IPS-15b (cell line): Measurements from ENCODE around the gene CLDN4.
"Not testable (repeated sequence)": the region's sequence is repeated elsewhere in the genome, so short reads cannot be mapped to it uniquely, and the experiment has no call there.

Experiments used
- H3K27me3 ChIP-seq: one replicate; pipeline ENCODE4 v1.6.1; 2013; ENCODE audit warnings: low read length; ENCODE audit not compliant: control insufficient read depth, insufficient read depth
- H3K36me3 ChIP-seq: one replicate; pipeline ENCODE4 v1.6.1; 2013; ENCODE audit warnings: low read length; ENCODE audit not compliant: control insufficient read depth, insufficient read depth
- H3K4me1 ChIP-seq: one replicate; pipeline ENCODE4 v1.6.1; 2013; ENCODE audit warnings: mild to moderate bottlenecking, low read length; ENCODE audit not compliant: control insufficient read depth, insufficient read depth
- H3K4me3 ChIP-seq: one replicate; pipeline ENCODE4 v1.5.1; 2013; ENCODE audit warnings: low read depth, low read length
- H3K9ac ChIP-seq: one replicate; pipeline ENCODE4 v1.6.1; 2013; ENCODE audit warnings: low read depth, mild to moderate bottlenecking, low read length
- H3K9me3 ChIP-seq: one replicate; pipeline ENCODE4 v1.6.1; 2013; ENCODE audit warnings: mild to moderate bottlenecking, low read length; ENCODE audit not compliant: control insufficient read depth, insufficient read depth

Gene CLDN4

GRCh38 chr7:73810998-73811360 lies 19.8 kb upstream of the CLDN4 start:
- Histone ChIP-seq H3K36me3 (no peaks in the 10 kb centered on the region), H3K4me3 (no peak overlapping the region), H3K9ac (no peak overlapping the region), H3K4me1 (no peaks in the 10 kb centered on the region), H3K27me3 (no peaks in the 10 kb centered on the region), H3K9me3 (no peaks in the 10 kb centered on the region)

DNA sequence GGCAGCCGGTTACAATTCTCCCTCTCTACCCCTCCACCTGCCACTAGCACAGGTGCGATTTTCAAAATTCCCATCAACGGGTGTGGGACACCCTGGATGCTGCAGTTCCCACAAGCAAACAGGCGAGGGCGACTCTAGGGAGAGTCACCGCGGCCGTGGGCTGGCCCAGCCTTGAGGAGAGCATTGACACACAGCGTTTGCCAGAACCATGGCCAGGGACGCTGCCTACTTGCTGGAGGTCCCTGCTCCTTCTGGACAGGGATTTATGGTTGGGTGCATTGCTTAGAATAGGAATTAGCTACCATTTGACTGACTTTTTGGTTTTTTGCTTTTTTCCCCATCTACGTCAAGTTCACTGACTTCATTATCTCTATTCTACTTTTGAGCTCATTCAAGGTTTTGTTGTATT lies 19.0 kb upstream of the CLDN4 start:
- Histone ChIP-seq H3K4me1 (no peaks in the 10 kb centered on the region), H3K27me3 (no peaks in the 10 kb centered on the region), H3K9ac (no peak overlapping the region), H3K36me3 (no peaks in the 10 kb centered on the region), H3K9me3 (no peaks in the 10 kb centered on the region), H3K4me3 (no peak overlapping the region)

DNA sequence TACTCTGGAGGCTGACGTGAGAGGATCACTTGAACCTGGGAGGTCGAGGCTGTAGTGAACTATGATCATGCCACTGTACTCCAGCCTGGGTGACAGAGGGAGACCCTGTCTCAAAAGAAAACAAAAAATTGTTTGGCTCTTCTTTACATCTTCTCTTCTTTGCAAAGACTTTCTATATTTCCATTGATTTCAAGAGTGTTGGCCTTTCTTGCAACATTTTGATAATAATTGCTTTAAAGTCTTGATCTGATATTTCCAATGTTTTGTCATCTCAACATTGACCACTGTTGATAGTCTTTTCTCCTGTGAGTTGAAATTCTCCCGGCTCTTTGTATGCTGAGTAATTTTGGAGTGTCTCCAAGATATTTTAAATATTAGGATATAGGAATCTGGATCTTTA lies 17.8 kb upstream of the CLDN4 start:
- no peaks in the 10 kb centered on the region for H3K36me3 ChIP-seq
- no peaks in the 10 kb centered on the region for H3K4me1 ChIP-seq
- H3K9me3 ChIP-seq, result no peaks in the 10 kb centered on the region
- H3K27me3 ChIP-seq, result no peaks in the 10 kb centered on the region
- H3K9ac ChIP-seq, result no peak overlapping the region
- H3K4me3 ChIP-seq, result no peak overlapping the region

DNA sequence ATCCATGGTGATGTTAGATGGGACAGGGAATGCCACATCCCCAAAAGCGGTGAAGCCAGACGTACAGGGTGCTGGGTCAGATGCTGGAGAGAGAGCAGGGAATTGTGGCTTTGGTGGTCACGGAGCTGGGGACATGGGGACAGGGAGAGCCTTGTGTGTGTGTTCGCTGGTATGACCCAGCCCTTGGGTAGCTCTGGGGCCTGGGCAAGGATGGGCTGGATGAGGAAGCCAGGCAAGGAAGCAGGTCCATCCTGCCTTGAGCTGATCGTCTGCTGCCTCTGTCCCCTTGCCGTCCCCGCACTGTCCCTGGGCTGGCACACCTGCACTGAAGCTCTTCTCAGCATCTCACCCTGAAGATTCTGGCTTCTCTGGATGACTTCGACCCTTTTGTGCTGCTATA lies 15.4 kb upstream of the CLDN4 start:
- Histone ChIP-seq H3K4me3 (no peak overlapping the region), H3K36me3 (no peaks in the 10 kb centered on the region), H3K4me1 (no peaks in the 10 kb centered on the region), H3K27me3 (no peaks in the 10 kb centered on the region), H3K9me3 (no peaks in the 10 kb centered on the region), H3K9ac (no peak overlapping the region)

DNA sequence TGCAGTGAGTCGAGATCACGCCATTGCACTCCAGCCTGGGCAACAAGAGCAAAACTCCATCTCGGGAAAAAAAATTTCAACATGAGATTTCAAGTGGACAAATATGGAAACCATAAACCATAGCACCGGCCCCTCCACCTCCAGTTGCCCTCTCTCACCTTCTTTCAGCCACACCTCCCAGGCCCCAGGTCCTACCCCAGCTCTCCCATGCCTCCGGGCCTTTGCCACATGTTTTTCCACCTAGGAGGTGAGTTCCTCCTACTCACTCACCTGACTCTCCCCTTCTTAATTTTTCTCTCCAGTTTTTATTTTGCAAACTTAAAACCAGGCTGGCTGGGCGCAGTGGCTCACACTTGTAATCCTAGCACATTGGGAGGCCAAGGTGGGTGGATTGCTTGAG lies 13.7 kb upstream of the CLDN4 start:
- Histone ChIP-seq H3K27me3 (no peaks in the 10 kb centered on the region), H3K9ac (no peak overlapping the region), H3K4me3 (no peak overlapping the region), H3K4me1 (no peaks in the 10 kb centered on the region), H3K36me3 (no peaks in the 10 kb centered on the region), H3K9me3 (no peaks in the 10 kb centered on the region)

- Histone ChIP-seq H3K9me3 (no peaks in the 10 kb centered on the region), H3K36me3 (no peaks in the 10 kb centered on the region), H3K27me3 (no peaks in the 10 kb centered on the region), H3K4me3 (no peak overlapping the region), H3K9ac (no peak overlapping the region), H3K4me1 (no peaks in the 10 kb centered on the region)
Observed at GRCh38 chr7:73820013-73820412, 10.8 kb upstream of the CLDN4 start.

GRCh38 chr7:73821597-73822285 lies 9.1 kb upstream of the CLDN4 start:
- H3K9me3 ChIP-seq, H3K9ac ChIP-seq, H3K4me1 ChIP-seq, H3K27me3 ChIP-seq, H3K4me3 ChIP-seq, H3K36me3 ChIP-seq: not testable (repeated sequence)

DNA sequence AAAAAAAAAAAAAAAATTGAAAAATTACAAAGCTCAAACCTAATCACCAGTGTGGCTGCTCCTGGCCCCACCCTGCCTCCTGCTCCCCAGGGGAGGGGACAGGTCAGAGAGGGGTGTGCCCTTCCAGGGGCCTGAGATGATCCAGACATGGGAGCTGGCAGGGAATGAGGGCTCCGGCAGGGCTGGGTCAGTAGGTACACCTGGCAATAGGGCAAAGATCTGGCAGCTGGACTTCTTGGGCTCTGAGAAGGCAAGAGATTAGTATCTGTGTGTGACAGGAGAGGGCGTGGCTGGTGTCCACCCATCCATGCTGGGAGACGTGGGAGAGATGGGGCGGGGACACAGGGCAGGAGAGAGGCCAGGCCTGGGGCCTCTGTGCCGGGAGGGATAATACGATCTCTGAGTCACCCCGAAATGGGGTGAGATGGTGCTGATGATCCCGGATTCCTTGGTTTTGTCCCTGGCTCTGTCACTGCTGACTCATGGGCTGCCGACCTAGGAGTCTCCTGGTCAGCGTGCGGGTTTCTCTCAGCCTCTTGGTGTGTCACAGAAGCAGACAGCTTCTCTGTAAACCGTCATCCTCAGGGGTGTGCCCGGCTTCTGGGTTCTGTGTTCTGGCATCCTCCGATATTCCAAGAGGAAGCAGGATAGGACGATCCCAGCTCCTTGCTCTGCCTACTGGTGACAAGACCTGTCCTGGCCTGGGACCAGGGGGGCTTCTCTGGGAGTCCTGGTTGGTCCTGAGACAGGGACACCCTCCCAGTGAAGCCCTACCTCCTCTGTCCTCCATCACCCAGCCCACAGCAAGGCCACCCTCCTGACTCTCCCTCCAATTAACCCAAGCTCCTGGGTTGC lies 8.2 kb upstream of the CLDN4 start:
- Histone ChIP-seq H3K27me3 (no peaks in the 10 kb centered on the region), H3K4me3 (no peak overlapping the region), H3K36me3 (no peaks in the 10 kb centered on the region), H3K4me1 (peaks cover 4% of the 10 kb centered on the region), H3K9me3 (no peaks in the 10 kb centered on the region), H3K9ac (no peak overlapping the region)

DNA sequence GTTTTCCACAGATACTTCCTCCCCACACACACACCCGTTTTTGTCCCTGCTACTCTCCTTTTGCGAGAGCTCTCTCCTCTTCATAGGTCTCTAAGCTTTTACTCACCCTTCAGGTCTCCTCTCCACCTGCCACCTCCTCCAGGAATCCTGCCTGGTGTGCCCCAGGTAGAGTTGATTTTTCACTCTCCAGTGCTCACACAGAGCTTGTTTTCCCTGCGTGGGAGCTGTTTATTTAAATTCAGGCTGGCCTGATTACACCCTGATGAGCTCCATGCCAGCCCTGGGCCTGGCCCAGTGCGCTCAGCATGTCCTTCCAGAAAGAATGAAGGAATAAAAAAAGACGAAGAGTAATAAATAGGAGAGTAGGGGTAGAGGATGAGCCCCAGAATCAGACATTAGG lies 7.5 kb upstream of the CLDN4 start:
- Histone ChIP-seq H3K9ac (no peak overlapping the region), H3K4me3 (no peak overlapping the region), H3K27me3 (no peaks in the 10 kb centered on the region), H3K36me3 (no peaks in the 10 kb centered on the region), H3K9me3 (no peaks in the 10 kb centered on the region), H3K4me1 (peaks cover 10% of the 10 kb centered on the region)

- H3K9ac ChIP-seq, result no peak overlapping the region
- peaks cover 12% of the 10 kb centered on the region for H3K4me1 ChIP-seq
- no peak overlapping the region for H3K4me3 ChIP-seq
Observed at GRCh38 chr7:73823873-73824592, 6.8 kb upstream of the CLDN4 start.

DNA sequence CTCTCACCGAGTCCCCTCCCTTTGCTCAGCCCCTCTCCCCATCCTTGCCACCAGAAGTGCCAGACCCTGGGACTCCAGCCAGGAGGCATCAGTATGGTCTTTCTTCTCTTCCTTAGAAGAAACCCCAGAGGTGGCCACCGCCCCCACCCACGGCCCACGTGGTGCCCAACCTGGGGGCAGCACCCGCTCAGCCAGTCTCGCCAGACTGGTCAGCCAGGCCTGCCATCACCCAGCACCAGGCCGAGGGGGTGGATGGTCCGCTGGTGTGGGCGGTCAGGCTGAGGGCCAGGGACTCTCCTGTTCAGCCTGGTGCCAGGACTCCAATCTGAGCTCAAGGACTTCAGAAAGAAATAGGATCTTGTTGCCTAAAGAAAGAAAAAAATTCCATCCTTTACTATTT lies 5.8 kb upstream of the CLDN4 start:
- no peaks in the 10 kb centered on the region for H3K9me3 ChIP-seq
- no peaks in the 10 kb centered on the region for H3K36me3 ChIP-seq
- no peak overlapping the region for H3K4me3 ChIP-seq
- peaks cover 16% of the 10 kb centered on the region for H3K4me1 ChIP-seq
- H3K27me3 ChIP-seq, result no peaks in the 10 kb centered on the region
- no peak overlapping the region for H3K9ac ChIP-seq

More at GRCh38 chr7:73823873-73824592, 6.8 kb upstream of the CLDN4 start:
- no peaks in the 10 kb centered on the region for H3K27me3 ChIP-seq
- H3K9me3 ChIP-seq, result no peaks in the 10 kb centered on the region
- H3K36me3 ChIP-seq, result no peaks in the 10 kb centered on the region
